ENCODE data around the gene ACACA. TPM values are rescaled to one million over a fixed set of nuclear protein-coding genes. Genes with fewer than 3 reads are reported as not detected.

ACACA gene
- polyA plus RNA-seq, 4 donors, result 7.0 to 30.0 (median 16.6) TPM

- Histone ChIP-seq H3K9me3 (ENCODE audit: control insufficient read depth in 2 of 2, insufficient read depth in 1 of 2, low read depth in 1 of 2, low read length in 1 of 2) (no peaks in the 10 kb centered on the region), H3K4me3 (ENCODE audit: low read depth in 1 of 3, low read length in 3 of 3) (no peak overlapping the region), H3K27ac (ENCODE audit: low read depth in 1 of 3, low read length in 2 of 3) (no peak overlapping the region), H3K4me1 (ENCODE audit: control insufficient read depth in 3 of 3, insufficient read depth in 2 of 3, low read depth in 1 of 3, low read length in 2 of 3) (peaks cover 0 to 22% (median 0%) of the 10 kb centered on the region in 3 donors), H3K36me3 (ENCODE audit: control insufficient read depth in 3 of 3, insufficient read depth in 2 of 3, low read depth in 1 of 3, low read length in 3 of 3) (peaks cover 2 to 28% (median 3%) of the 10 kb centered on the region in 3 donors), H3K27me3 (ENCODE audit: control insufficient read depth in 3 of 3, insufficient read depth in 3 of 3, low read length in 3 of 3) (no peaks in the 10 kb centered on the region)
- FAIRE-seq, result no peak
- WGBS, 3 donors, result 94 to 98% (median 96%) methylated on average over 3 of the region's 3 CpGs
- no peak for DNase-seq
Measured at GRCh38 chr17:37059493-37059892, 347.1 kb downstream of the ACACA start.

GRCh38 chr17:37056622-37057021 lies 350.0 kb downstream of the ACACA start:
- H3K9me3 ChIP-seq (ENCODE audit: control insufficient read depth in 2 of 2, insufficient read depth in 1 of 2, low read depth in 1 of 2, low read length in 1 of 2), result no peaks in the 10 kb centered on the region
- H3K4me1 ChIP-seq (ENCODE audit: control insufficient read depth in 3 of 3, insufficient read depth in 2 of 3, low read depth in 1 of 3, low read length in 2 of 3), result peaks cover 0 to 33% (median 8%) of the 10 kb centered on the region in 3 donors
- H3K27me3 ChIP-seq (ENCODE audit: control insufficient read depth in 3 of 3, insufficient read depth in 3 of 3, low read length in 3 of 3), result no peaks in the 10 kb centered on the region
- no peak overlapping the region for H3K4me3 ChIP-seq (ENCODE audit: low read depth in 1 of 3, low read length in 3 of 3)
- WGBS, 3 donors, result 94 to 97% (median 97%) methylated on average over 18 of the region's 18 CpGs
- no peak for FAIRE-seq
- H3K36me3 ChIP-seq (ENCODE audit: control insufficient read depth in 3 of 3, insufficient read depth in 2 of 3, low read depth in 1 of 3, low read length in 3 of 3), result peaks cover 2 to 33% (median 3%) of the 10 kb centered on the region in 3 donors
- H3K27ac ChIP-seq (ENCODE audit: low read depth in 1 of 3, low read length in 2 of 3), result no peak overlapping the region
- DNase-seq, result no peak

DNA sequence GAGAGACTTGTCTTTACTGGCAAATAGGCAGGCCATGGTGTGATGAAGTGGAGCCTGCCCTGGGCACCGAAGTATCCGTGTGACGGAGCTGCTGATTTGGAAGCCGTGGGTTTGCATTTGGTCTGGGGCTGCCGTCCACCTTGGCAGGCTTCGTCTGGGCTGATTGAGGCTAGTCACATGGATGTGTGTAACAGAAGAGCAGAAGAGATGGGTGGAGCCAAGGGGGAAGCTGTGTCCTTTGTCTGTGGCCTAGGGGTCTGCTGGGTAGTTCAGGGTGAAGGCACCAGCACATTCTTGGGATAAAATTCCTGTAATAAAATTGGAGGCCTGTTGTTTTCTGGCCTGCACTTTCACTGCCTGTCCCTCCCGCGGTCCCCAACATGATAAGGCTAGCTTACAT lies 351.7 kb downstream of the ACACA start:
- H3K36me3 ChIP-seq (ENCODE audit: control insufficient read depth in 3 of 3, insufficient read depth in 2 of 3, low read depth in 1 of 3, low read length in 3 of 3), result peaks cover 2 to 36% (median 3%) of the 10 kb centered on the region in 3 donors
- H3K4me3 ChIP-seq (ENCODE audit: low read depth in 1 of 3, low read length in 3 of 3), result no peak overlapping the region
- WGBS, 3 donors, result 89 to 94% (median 93%) methylated on average over 8 of the region's 8 CpGs
- H3K27me3 ChIP-seq (ENCODE audit: control insufficient read depth in 3 of 3, insufficient read depth in 3 of 3, low read length in 3 of 3), result no peaks in the 10 kb centered on the region
- DNase-seq, result no peak
- no peaks in the 10 kb centered on the region for H3K9me3 ChIP-seq (ENCODE audit: control insufficient read depth in 2 of 2, insufficient read depth in 1 of 2, low read depth in 1 of 2, low read length in 1 of 2)
- H3K4me1 ChIP-seq (ENCODE audit: control insufficient read depth in 3 of 3, insufficient read depth in 2 of 3, low read depth in 1 of 3, low read length in 2 of 3), result peaks cover 0 to 35% (median 8%) of the 10 kb centered on the region in 3 donors
- H3K27ac ChIP-seq (ENCODE audit: low read depth in 1 of 3, low read length in 2 of 3), result no peak overlapping the region
- no peak for FAIRE-seq

DNA sequence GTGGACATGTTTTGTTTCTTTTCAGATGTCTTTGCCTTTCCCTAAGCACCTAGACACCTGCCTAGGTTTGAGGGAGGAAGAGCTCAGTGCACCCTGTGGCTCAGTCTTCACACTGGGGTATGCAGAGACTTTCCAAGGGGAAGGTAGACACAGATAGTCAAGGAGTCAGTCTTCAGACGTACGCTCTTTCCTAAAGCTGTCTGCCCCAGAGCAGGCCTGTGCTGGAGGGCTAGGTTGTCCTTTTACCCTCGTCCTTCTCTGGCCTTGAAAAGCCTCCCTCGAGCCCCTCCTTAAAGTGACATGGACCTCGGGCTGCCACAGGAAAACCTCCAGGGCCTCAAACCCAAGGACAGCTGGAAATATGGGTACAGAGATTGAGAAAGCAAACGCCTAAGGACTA lies 354.2 kb downstream of the ACACA start:
- 40 to 74% (median 56%) methylated on average over 6 of the region's 6 CpGs for WGBS, 3 donors
- peaks cover 3 to 49% (median 8%) of the 10 kb centered on the region in 3 donors for H3K4me1 ChIP-seq (ENCODE audit: control insufficient read depth in 3 of 3, insufficient read depth in 2 of 3, low read depth in 1 of 3, low read length in 2 of 3)
- FAIRE-seq (no peak), DNase-seq (peak; percentile 13 to 55)
- no peaks in the 10 kb centered on the region for H3K9me3 ChIP-seq (ENCODE audit: control insufficient read depth in 2 of 2, insufficient read depth in 1 of 2, low read depth in 1 of 2, low read length in 1 of 2)
- no peaks in the 10 kb centered on the region for H3K27me3 ChIP-seq (ENCODE audit: control insufficient read depth in 3 of 3, insufficient read depth in 3 of 3, low read length in 3 of 3)
- peak overlapping the region; percentile 52 to 89 (median 71) for H3K27ac ChIP-seq (ENCODE audit: low read depth in 1 of 3, low read length in 2 of 3)
- peaks cover 2 to 30% (median 3%) of the 10 kb centered on the region in 3 donors for H3K36me3 ChIP-seq (ENCODE audit: control insufficient read depth in 3 of 3, insufficient read depth in 2 of 3, low read depth in 1 of 3, low read length in 3 of 3)
- H3K4me3 ChIP-seq (ENCODE audit: low read depth in 1 of 3, low read length in 3 of 3), result no peak overlapping the region

DNA sequence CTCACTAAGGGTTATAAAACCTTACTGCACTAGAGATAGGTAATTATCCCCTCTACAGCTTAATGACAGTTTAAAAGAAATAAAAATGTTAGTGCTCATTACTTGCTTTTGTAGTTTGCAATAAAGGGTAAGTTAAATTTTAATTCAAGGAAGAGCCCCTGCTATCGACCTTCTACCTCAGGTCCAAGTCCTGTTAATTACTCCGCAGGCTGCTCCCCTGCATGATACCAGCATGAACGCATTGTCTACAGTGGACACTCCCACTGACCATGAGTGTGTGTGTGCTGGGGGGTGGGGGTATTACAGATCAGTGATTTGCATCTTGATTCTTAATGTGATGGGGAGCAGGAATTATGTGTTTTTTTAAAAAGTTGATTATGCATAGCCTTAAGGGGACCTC lies 354.8 kb downstream of the ACACA start:
- no peaks in the 10 kb centered on the region for H3K9me3 ChIP-seq (ENCODE audit: control insufficient read depth in 2 of 2, insufficient read depth in 1 of 2, low read depth in 1 of 2, low read length in 1 of 2)
- H3K4me3 ChIP-seq (ENCODE audit: low read depth in 1 of 3, low read length in 3 of 3), result no peak overlapping the region
- WGBS, 3 donors, result 29 to 75% (median 48%) methylated on average over 3 of the region's 3 CpGs
- FAIRE-seq (no peak), DNase-seq (peak; percentile 92 to 94)
- H3K4me1 ChIP-seq (ENCODE audit: control insufficient read depth in 3 of 3, insufficient read depth in 2 of 3, low read depth in 1 of 3, low read length in 2 of 3), result peaks cover 3 to 49% (median 8%) of the 10 kb centered on the region in 3 donors
- peaks cover 2 to 25% (median 3%) of the 10 kb centered on the region in 3 donors for H3K36me3 ChIP-seq (ENCODE audit: control insufficient read depth in 3 of 3, insufficient read depth in 2 of 3, low read depth in 1 of 3, low read length in 3 of 3)
- H3K27me3 ChIP-seq (ENCODE audit: control insufficient read depth in 3 of 3, insufficient read depth in 3 of 3, low read length in 3 of 3), result no peaks in the 10 kb centered on the region
- peak overlapping the region in 2 of 3 donors; percentile 71 to 89 for H3K27ac ChIP-seq (ENCODE audit: low read depth in 1 of 3, low read length in 2 of 3)

- Histone ChIP-seq H3K36me3 (ENCODE audit: control insufficient read depth in 3 of 3, insufficient read depth in 2 of 3, low read depth in 1 of 3, low read length in 3 of 3) (peaks cover 2 to 23% (median 3%) of the 10 kb centered on the region in 3 donors), H3K4me3 (ENCODE audit: low read depth in 1 of 3, low read length in 3 of 3) (no peak overlapping the region), H3K4me1 (ENCODE audit: control insufficient read depth in 3 of 3, insufficient read depth in 2 of 3, low read depth in 1 of 3, low read length in 2 of 3) (peaks cover 3 to 49% (median 8%) of the 10 kb centered on the region in 3 donors), H3K9me3 (ENCODE audit: control insufficient read depth in 2 of 2, insufficient read depth in 1 of 2, low read depth in 1 of 2, low read length in 1 of 2) (no peaks in the 10 kb centered on the region), H3K27me3 (ENCODE audit: control insufficient read depth in 3 of 3, insufficient read depth in 3 of 3, low read length in 3 of 3) (no peaks in the 10 kb centered on the region), H3K27ac (ENCODE audit: low read depth in 1 of 3, low read length in 2 of 3) (peak overlapping the region; percentile 5 to 89 (median 73))
- 22 to 67% (median 41%) methylated on average over 5 of the region's 5 CpGs for WGBS, 3 donors
- FAIRE-seq (no peak), DNase-seq (peak in 1 of 2 donors; percentile 69)
Measured at GRCh38 chr17:37051381-37051780, 355.3 kb downstream of the ACACA start.

- H3K36me3 ChIP-seq (ENCODE audit: control insufficient read depth in 3 of 3, insufficient read depth in 2 of 3, low read depth in 1 of 3, low read length in 3 of 3), result peaks cover 2 to 26% (median 3%) of the 10 kb centered on the region in 3 donors
- FAIRE-seq, result no peak
- DNase-seq, result peak; percentile 33 to 56
- H3K27ac ChIP-seq (ENCODE audit: low read depth in 1 of 3, low read length in 2 of 3), result peak overlapping the region; percentile 5 to 89 (median 73)
- 69 to 85% (median 77%) methylated on average over 5 of the region's 5 CpGs for WGBS, 3 donors
- peaks cover 3 to 49% (median 8%) of the 10 kb centered on the region in 3 donors for H3K4me1 ChIP-seq (ENCODE audit: control insufficient read depth in 3 of 3, insufficient read depth in 2 of 3, low read depth in 1 of 3, low read length in 2 of 3)
- no peaks in the 10 kb centered on the region for H3K9me3 ChIP-seq (ENCODE audit: control insufficient read depth in 2 of 2, insufficient read depth in 1 of 2, low read depth in 1 of 2, low read length in 1 of 2)
- H3K4me3 ChIP-seq (ENCODE audit: low read depth in 1 of 3, low read length in 3 of 3), result no peak overlapping the region
- H3K27me3 ChIP-seq (ENCODE audit: control insufficient read depth in 3 of 3, insufficient read depth in 3 of 3, low read length in 3 of 3), result no peaks in the 10 kb centered on the region
Measured at GRCh38 chr17:37050920-37051319, 355.7 kb downstream of the ACACA start.

DNA sequence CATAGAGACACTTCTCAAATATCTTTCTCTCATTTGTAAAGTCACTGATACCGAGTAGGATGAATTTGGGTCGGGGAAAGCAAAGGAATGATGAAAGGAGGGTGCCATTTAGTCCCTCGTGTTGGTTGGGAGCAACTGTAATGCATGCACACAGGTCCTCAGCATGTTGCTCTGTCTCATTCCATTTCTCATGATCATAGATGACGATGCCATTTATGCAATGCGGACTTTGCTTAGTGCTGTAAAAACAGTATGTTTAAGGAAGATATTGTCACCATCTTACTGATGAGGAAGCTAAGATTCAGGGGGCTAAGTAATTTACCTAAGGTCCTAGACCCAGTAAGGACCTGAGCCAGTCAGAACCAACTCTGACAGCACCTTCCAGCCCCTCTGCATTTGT lies 357.8 kb downstream of the ACACA start:
- H3K9me3 ChIP-seq (ENCODE audit: control insufficient read depth in 2 of 2, insufficient read depth in 1 of 2, low read depth in 1 of 2, low read length in 1 of 2), result no peaks in the 10 kb centered on the region
- DNase-seq (peak; percentile 87 to 94), FAIRE-seq (no peak)
- no peaks in the 10 kb centered on the region for H3K27me3 ChIP-seq (ENCODE audit: control insufficient read depth in 3 of 3, insufficient read depth in 3 of 3, low read length in 3 of 3)
- no peak overlapping the region for H3K4me3 ChIP-seq (ENCODE audit: low read depth in 1 of 3, low read length in 3 of 3)
- peaks cover 0 to 21% (median 2%) of the 10 kb centered on the region in 3 donors for H3K36me3 ChIP-seq (ENCODE audit: control insufficient read depth in 3 of 3, insufficient read depth in 2 of 3, low read depth in 1 of 3, low read length in 3 of 3)
- H3K27ac ChIP-seq (ENCODE audit: low read depth in 1 of 3, low read length in 2 of 3), result peak overlapping the region in 1 of 3 donors; percentile 90
- WGBS, 3 donors, result 47 to 79% (median 59%) methylated on average over 5 of the region's 5 CpGs
- H3K4me1 ChIP-seq (ENCODE audit: control insufficient read depth in 3 of 3, insufficient read depth in 2 of 3, low read depth in 1 of 3, low read length in 2 of 3), result peaks cover 3 to 45% (median 8%) of the 10 kb centered on the region in 3 donors

- FAIRE-seq, result no peak
- no peak overlapping the region for H3K4me3 ChIP-seq (ENCODE audit: low read depth in 1 of 3, low read length in 3 of 3)
- 1 to 5% (median 3%) methylated on average over 9 of the region's 9 CpGs for WGBS, 3 donors
- H3K27me3 ChIP-seq (ENCODE audit: control insufficient read depth in 3 of 3, insufficient read depth in 3 of 3, low read length in 3 of 3), result no peaks in the 10 kb centered on the region
- peak; percentile 86 to 93 for DNase-seq
- H3K36me3 ChIP-seq (ENCODE audit: control insufficient read depth in 3 of 3, insufficient read depth in 2 of 3, low read depth in 1 of 3, low read length in 3 of 3), result peaks cover 0 to 21% (median 2%) of the 10 kb centered on the region in 3 donors
- no peaks in the 10 kb centered on the region for H3K9me3 ChIP-seq (ENCODE audit: control insufficient read depth in 2 of 2, insufficient read depth in 1 of 2, low read depth in 1 of 2, low read length in 1 of 2)
- H3K27ac ChIP-seq (ENCODE audit: low read depth in 1 of 3, low read length in 2 of 3), result peak overlapping the region in 1 of 3 donors; percentile 90
- H3K4me1 ChIP-seq (ENCODE audit: control insufficient read depth in 3 of 3, insufficient read depth in 2 of 3, low read depth in 1 of 3, low read length in 2 of 3), result peaks cover 3 to 41% (median 6%) of the 10 kb centered on the region in 3 donors
Measured at GRCh38 chr17:37047631-37048104, 359.0 kb downstream of the ACACA start.
